RPMI7951 (cell line): ENCODE results near the gene R3HDM1. TPM values are rescaled to one million over a fixed set of nuclear protein-coding genes. Genes with fewer than 3 reads are reported as not detected.
A peak's percentile ranks its signal among the peaks of the same experiment; 100 is the strongest.
"Not testable (repeated sequence)": the region's sequence is repeated elsewhere in the genome, so short reads cannot be mapped to it uniquely, and the experiment has no call there.

ENCODE experiments used
- DNase-seq: peaks from one replicate; pipeline ENCODE4 v3.0.0-alpha.2; 2012; ENCODE audit warnings: low read depth
- total RNA-seq: library from RNA; depleted of rRNA; stranded (reverse); fragments of >200 nt; shearing (Covaris generic); gene quantifications from 2 replicates; pipeline ENCODE4 v1.2.3, GENCODE V29; 2014; rRNA removed

Gene R3HDM1
- 9.6 and 13.8 TPM in 2 replicates for total RNA-seq

GRCh38 chr2:135531231-135532197 lies at the start of gene R3HDM1:
TSS of gene R3HDM1 (plus strand) at chr2:135531484. CDS start at chr2:135604846, 73,362 bp downstream.
- DNase-seq, result peak; percentile 100

- no peak for DNase-seq
Observed at GRCh38 chr2:135485441-135485840, 45.8 kb upstream of the R3HDM1 start.

- DNase-seq, result peak; percentile 5
Observed at GRCh38 chr2:135490376-135490775, 40.9 kb upstream of the R3HDM1 start.

GRCh38 chr2:135494503-135494902 lies 36.8 kb upstream of the R3HDM1 start:
- no peak for DNase-seq

- DNase-seq, result no peak
Observed at GRCh38 chr2:135494917-135495316, 36.4 kb upstream of the R3HDM1 start.

- not testable (repeated sequence) for DNase-seq
Observed at GRCh38 chr2:135498588-135498987, 32.7 kb upstream of the R3HDM1 start.

- no peak for DNase-seq
Observed at GRCh38 chr2:135504811-135505210, 26.5 kb upstream of the R3HDM1 start.

GRCh38 chr2:135510577-135510976 lies 20.7 kb upstream of the R3HDM1 start:
- no peak for DNase-seq

GRCh38 chr2:135512099-135512498 lies 19.2 kb upstream of the R3HDM1 start:
- DNase-seq, result no peak

GRCh38 chr2:135525786-135526185 lies 5.5 kb upstream of the R3HDM1 start:
- no peak for DNase-seq

GRCh38 chr2:135528006-135528405 lies 3.3 kb upstream of the R3HDM1 start:
- DNase-seq, result peak; percentile 62

- DNase-seq, result peak; percentile 98
Observed at GRCh38 chr2:135530313-135531230, 712 bp upstream of the R3HDM1 start, which contains the start of gene ZRANB3. TSS of gene ZRANB3 (minus strand) at chr2:135531218.

- DNase-seq, result no peak
Observed at GRCh38 chr2:135532581-135532980, 1.3 kb downstream of the R3HDM1 start.

- DNase-seq, result not testable (repeated sequence)
Observed at GRCh38 chr2:135533545-135533944, 2.3 kb downstream of the R3HDM1 start.

- DNase-seq, result peak; percentile 31
Observed at GRCh38 chr2:135546436-135546835, 15.2 kb downstream of the R3HDM1 start.

- no peak for DNase-seq
Observed at GRCh38 chr2:135547311-135547710, 16.0 kb downstream of the R3HDM1 start.

- DNase-seq, result no peak
Observed at GRCh38 chr2:135551356-135551755, 20.1 kb downstream of the R3HDM1 start.

- no peak for DNase-seq
Observed at GRCh38 chr2:135552887-135553286, 21.6 kb downstream of the R3HDM1 start.

GRCh38 chr2:135555311-135555710 lies 24.0 kb downstream of the R3HDM1 start:
- DNase-seq, result no peak

GRCh38 chr2:135557530-135557929 lies 26.2 kb downstream of the R3HDM1 start:
- no peak for DNase-seq

- DNase-seq, result no peak
Observed at GRCh38 chr2:135561925-135562324, 30.6 kb downstream of the R3HDM1 start.

GRCh38 chr2:135563793-135564192 lies 32.5 kb downstream of the R3HDM1 start:
- peak; percentile 46 for DNase-seq
